ENCODE data around the gene MBOAT7. TPM values are rescaled to one million over a fixed set of nuclear protein-coding genes. Genes with fewer than 3 reads are reported as not detected.
A peak's percentile ranks its signal among the peaks of the same experiment; 100 is the strongest.
"Not testable (repeated sequence)": the region's sequence is repeated elsewhere in the genome, so short reads cannot be mapped to it uniquely, and the experiment has no call there.

Gene MBOAT7
- total RNA-seq, 1 experiment from 2014 or later, result 408 TPM

DNA sequence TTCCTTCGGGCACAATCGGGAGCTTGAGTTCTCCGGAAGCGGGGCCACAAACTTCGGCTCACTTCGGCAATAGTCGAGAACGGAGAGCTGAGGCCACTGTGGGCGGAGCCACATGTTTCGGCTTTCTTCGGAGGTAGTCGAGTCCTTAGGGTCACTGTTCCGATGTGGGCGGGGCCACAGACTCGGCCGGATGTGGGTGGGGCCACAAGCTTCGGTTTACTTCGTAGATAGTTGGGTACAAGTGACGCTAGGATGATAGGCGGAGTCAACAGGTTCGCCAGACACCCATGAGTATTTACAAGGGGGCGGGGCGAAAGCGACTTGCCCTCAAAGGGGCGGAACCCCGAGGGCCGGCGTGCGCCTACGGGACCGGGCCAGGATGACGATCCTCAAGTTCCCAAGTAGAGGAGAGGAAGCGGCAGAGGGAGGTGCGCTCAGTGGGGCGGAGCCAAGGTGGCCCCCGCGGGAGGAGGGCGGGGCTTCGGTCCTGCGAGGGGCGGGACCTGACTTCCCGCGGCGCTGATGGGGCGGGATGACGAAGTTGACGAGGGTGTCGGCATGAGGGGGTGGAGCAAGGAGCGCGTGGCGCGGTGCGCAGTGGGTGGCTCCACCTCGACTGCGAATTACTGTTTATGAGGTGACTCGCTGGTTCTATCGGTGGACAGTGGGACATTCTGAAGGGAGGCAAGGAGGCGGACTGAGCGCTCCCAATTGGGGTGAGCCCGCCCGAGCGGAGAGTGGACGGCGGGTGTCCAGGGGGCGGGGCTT is 539 bp upstream of the MBOAT7 start:
- peak; percentile 100 for DNase-seq (ENCODE audit: low spot score)

GRCh38 chr19:54188215-54188871 is 1.0 kb downstream of the MBOAT7 start:
- peak; percentile 92 for DNase-seq (ENCODE audit: low spot score)

DNA sequence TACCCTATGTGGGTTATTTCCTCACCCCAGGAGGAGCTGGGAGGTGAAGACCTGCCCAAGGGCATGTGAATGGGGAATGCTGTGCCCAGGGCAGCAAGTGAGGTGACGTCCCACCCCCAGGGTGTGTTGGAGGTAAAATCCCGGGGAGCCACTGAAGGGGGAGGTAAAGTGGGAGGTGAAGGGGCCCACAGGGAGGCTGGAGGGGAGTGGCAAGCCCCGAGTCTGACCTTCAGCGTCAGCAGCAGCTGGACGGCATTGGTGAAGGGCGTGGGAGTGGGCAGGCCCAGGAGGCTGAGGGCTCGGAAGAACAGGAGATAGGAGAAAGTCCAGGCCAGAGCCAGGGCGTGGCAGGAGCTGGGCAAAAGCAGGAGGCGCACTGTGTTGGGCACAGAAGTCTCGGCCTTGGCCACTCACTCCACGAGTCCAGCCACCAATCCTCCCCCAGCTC is 2.4 kb downstream of the MBOAT7 start:
- DNase-seq (ENCODE audit: low spot score), result no peak

GRCh38 chr19:54186351-54186750 is 3.0 kb downstream of the MBOAT7 start:
- DNase-seq (ENCODE audit: low spot score), result no peak

DNA sequence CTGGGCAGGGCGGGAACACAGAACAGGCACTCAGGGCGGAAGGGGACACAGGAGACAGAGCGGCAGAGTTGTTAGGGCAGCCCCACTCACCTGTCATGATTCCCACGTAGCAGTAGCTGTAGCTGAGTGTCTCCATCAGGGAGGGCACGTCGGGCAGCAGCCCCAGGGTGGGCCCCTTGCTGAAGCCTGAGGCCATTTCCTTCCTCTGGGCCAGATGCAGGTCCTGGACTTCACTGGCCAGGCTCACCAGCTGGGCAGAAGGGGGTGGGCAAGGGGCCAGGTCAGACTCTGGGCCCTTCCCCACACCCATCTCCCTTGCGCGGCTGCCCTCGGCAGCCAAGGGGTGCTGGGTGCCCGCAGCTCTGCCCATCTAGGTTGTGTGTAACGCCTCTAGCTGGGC is 5.9 kb downstream of the MBOAT7 start:
- no peak for DNase-seq (ENCODE audit: low spot score)

DNA sequence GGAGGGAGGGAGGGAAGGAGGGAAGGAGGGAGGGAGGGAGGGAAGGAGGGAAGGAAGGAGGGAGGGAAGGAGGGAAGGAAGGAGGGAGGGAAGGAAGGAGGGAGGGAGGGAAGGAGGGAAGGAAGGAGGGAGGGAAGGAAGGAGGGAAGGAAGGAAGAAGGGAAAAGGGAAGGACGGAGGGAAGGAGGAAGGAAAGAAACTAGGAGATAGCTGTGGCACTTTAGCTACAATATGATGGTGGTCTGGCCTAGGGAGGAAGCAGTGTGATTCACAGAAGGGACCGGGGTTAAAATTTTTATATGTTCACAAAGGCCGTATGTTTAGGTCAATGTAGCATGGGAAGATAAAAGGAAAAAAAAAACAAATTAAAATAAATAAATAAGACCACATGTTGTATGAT is 7.5 kb downstream of the MBOAT7 start:
- not testable (repeated sequence) for DNase-seq (ENCODE audit: low spot score)

GRCh38 chr19:54180691-54181091 is 8.7 kb downstream of the MBOAT7 start:
- no peak for DNase-seq (ENCODE audit: low spot score)

DNA sequence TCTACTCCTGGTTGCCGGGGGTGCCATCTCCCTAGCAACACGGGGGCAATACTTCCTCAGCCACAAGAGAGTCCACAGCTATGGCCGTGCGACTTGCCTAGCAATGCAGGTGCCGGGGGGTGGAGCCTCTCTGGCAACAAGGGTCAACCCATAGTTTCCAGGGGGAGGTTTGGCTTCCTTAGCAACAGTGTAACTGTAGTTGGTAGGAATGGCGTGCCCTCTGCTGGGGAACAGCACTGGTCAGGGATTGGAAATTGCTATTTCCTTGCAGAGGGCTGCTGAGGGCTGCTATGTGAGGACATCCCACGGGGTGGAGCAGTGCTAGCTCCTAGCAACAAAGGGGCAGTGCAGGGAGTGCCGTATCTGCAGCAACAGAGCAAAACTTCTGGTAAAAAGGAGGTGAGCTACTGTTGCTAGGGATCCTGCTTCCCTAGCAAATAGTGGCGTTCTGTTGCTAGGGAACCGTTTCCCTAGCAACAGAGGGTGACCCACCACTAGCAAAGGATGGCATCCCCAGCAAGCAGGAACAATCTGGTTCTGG is 9.4 kb downstream of the MBOAT7 start:
- DNase-seq (ENCODE audit: low spot score), result no peak

DNA sequence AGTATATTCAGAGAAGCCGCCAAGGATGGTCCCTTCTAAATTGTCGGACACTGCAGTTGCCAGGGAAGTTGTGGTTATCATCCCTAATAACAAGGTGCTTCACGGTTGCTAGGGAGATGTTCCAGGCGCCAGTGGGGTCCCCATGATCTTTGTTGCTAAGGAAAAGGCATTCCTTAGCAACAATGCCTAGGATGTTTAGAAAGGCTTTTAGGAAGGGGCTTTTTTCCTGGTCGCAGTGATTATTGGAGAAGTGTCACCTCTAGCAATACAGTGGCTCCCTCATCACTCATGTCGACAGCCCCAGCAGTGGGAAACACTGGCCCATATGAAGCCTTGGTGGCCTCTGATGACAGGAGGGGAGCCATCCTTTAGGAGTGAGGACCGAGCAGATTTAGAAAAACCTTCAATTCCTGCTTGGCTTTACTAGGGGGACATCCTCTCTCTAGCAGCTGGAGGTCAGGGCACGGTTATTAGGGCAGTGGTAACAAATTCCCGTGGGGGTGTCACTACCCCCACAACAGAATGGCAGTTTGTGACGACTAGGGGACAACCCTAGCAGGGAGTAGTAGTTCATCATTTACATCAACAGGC is 10.0 kb downstream of the MBOAT7 start:
- DNase-seq (ENCODE audit: low spot score), result no peak

- DNase-seq (ENCODE audit: low spot score), result no peak
Measured at GRCh38 chr19:54178581-54179261, 10.7 kb downstream of the MBOAT7 start.

- DNase-seq (ENCODE audit: low spot score), result no peak
Measured at GRCh38 chr19:54173951-54174834, 15.2 kb downstream of the MBOAT7 start.

DNA sequence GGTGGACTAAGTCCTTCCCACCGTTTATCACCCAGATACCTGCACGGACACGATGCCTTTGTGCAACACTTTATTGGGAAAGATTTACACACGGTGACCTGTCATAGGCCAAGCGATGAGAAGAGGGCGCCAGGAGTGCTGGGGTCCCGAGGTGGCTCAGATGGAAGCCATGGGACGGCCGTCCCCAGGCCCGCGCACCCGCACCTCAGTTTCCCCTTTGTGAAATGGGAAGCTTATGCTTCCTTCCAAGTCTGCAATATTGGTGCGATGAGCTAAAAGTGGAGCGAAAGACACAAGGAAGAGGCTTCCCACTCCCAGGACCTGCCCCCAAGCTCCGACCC is 16.1 kb downstream of the MBOAT7 start:
- no peak for DNase-seq (ENCODE audit: low spot score)

DNA sequence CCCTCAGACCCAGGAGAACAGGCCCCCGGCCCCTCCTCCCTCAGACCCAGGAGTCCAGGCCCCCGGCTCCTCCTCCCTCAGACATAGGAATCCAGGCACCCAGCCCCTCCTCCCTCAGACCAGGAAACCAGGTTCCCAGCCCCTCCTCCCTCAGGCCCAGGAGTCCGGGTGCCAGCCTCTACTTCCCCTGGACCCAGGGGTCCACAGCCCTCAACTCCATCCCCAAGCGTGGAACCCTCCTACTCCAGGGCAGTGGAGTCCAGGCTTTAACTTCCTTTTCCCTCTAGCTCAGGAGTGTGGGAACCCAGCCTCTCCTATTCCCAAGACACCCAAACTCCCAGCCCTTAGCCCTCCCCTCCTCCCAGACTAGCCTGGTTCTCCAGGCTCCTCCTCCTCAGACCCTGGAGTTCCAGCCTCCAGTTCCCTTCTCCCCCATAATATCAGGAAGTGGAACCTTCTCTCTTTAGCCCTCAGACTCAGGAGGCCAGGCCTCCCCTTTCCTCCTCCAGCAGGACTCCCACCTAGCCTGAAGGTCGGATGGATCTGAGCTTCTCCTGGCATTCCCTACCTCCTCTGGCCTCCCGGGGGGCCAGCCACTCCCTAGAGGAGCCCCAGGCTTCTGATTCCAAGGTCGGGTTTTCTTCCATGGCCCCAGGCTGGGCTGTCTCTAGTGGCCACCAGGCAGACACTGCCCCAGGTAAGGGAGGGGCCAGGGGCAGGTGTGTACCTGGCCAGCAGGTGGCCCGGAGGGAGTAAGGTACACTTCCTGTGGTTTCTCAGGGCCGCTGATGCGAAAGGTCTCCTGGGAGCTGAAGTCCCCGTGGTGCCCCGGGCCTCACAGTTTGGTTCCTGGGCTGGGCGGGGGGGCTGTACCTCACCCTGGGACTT is 16.7 kb downstream of the MBOAT7 start, which contains the start of gene TMC4:
TMC4 (minus strand) TSS at position 690 of the 888 bp plus-strand sequence; CDS start at position 647, 43 bp downstream.
- DNase-seq (ENCODE audit: low spot score), result peak; percentile 47

DNA sequence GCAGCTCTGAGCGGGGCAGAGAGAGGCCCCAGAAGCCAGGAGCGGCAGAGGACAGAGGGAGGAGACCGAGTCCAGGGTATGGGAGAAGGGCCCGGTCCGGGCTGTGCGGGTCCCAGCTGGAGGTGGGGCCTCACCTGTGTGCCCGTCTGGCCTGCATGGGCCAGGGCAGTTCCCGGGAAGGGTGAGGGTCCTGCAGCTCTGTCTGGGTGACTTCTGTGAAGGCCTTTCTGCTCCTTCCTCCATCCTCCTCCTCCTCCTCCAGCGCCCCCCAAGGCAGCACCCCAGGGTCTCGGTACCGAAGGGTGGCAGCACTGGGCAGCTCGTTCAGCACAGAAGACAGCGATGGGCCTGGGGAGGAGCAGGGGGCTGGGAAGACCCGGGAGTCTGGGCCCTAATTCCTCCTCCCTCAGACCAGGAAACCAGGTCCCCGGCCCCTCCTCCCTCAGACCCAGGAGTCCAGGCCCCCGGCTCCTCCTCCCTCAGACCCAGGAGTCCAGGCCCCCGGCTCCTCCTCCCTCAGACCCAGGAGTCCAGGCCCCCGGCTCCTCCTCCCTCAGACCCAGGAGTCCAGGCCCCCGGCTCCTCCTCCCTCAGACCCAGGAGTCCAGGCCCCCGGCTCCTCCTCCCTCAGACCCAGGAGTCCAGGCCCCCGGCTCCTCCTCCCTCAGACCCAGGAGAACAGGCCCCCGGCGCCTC is 17.5 kb downstream of the MBOAT7 start:
- not testable (repeated sequence) for DNase-seq (ENCODE audit: low spot score)

DNA sequence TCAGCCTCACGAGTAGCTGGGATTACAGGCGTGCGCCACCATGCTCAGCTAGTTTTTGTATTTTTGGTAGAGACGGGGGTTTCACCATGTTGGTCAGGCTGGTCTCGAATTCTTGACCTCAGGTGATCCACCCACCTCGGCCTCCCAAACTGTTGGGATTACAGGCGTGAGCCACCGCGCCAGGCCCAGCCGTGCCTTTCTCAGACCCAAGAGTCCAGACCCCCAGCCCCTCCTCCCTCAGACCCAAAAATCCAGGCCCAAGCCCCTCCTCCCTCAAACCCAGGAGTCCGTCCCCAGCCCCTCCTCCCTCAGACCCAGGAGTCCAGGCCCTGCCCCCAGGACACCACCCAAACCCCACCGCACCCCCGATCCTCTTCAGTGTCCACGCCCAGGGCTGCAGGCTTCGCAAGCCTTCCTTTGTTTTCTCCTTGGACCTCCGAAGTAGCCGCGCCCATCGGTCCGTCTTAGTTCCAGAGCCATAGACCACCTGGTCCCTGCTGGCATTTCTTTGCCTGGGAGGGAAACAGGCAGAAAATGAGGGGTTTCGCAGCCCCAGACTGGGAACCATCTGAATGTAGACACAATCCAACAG is 20.1 kb downstream of the MBOAT7 start:
- DNase-seq (ENCODE audit: low spot score), result no peak

GRCh38 chr19:54168174-54168917 is 21.0 kb downstream of the MBOAT7 start:
- peak; percentile 93 for DNase-seq (ENCODE audit: low spot score)

GRCh38 chr19:54165222-54165621 is 24.2 kb downstream of the MBOAT7 start:
- DNase-seq (ENCODE audit: low spot score), result no peak

DNA sequence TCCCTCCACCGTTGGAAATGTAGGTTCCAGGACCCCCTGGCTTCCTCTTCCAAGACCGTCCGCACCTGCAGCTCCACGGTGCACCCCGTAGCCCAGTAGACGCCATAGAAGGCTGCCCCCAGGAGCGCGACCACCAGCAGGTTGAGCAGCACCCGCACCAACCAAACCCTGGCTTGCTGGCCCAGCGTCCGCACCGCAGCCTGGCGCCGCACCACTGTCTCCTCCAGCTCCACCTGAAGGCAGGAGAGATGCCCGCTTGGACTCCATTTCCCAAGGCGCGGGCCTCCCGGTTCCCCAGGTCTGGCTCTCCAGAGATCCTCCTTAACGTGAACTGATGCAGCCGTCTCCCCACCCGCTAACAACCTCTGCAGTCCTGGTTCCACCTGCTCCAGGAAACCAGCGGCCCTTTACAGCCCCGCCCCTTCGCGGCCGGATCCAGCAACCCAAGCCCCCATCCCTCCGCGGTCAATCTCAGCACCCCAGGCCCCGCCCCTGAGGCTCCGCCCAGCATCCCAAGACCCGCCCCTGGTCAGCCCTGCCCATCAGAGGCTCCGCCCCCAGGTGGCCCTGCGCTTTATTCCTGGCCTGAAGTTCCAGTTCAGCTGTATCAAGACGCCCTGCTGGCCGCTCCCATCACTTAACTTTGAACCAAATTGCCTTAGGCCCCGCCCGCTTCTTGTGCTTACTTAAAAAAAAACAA is 24.9 kb downstream of the MBOAT7 start:
- no peak for DNase-seq (ENCODE audit: low spot score)
